Measurements from ENCODE around the gene SLC6A11. TPM values are rescaled to one million over a fixed set of nuclear protein-coding genes. Genes with fewer than 3 reads are reported as not detected.

SLC6A11 gene
- total and polyA plus RNA-seq, 10 donors: 0.03 to 2.7 (median 0.41) TPM; not detected in 2

GRCh38 chr3:10961921-10962320, 145.9 kb downstream of the SLC6A11 start:
- Histone ChIP-seq H3K4me3 (no peak overlapping the region), H3K4me1 (peaks cover 0 to 8% (median 0%) of the 10 kb centered on the region in 6 donors), H3K36me3 (no peaks in the 10 kb centered on the region), H3K27me3 (replicated peaks in 1 of 7) (peaks cover 0 to 43% (median 0%) of the 10 kb centered on the region in 7 donors), H3K9me3 (no peaks in the 10 kb centered on the region), H3K27ac (no peak overlapping the region)
- no peak for DNase-seq
- TF ChIP-seq POLR2A (IDR thresholded peaks at IDR 0.05): no peak
- TF ChIP-seq CTCF (IDR thresholded peaks at IDR 0.05 in 8 of 11, conservative IDR thresholded peaks at IDR 0.05 in 3 of 11): no peak
- no peak for TF ChIP-seq POLR2AphosphoS5 (IDR thresholded peaks at IDR 0.05)
- 73 to 100% (median 91%) methylated on average over 2 of the region's 2 CpGs for WGBS, 5 donors
- intact Hi-C loops (cut with DNase I; ENCODE audit: low total_unique reads): no loop called here

GRCh38 chr3:10962481-10963036, 146.5 kb downstream of the SLC6A11 start:
- DNase-seq: no peak
- H3K27ac ChIP-seq: no peak overlapping the region
- no peak overlapping the region for H3K4me3 ChIP-seq
- WGBS, 5 donors: 63 to 74% (median 66%) methylated on average over 5 of the region's 5 CpGs
- H3K4me1 ChIP-seq: peaks cover 0 to 8% (median 0%) of the 10 kb centered on the region in 6 donors
- TF ChIP-seq CTCF (IDR thresholded peaks at IDR 0.05 in 8 of 11, conservative IDR thresholded peaks at IDR 0.05 in 3 of 11) (no peak), POLR2A (IDR thresholded peaks at IDR 0.05) (no peak), POLR2AphosphoS5 (IDR thresholded peaks at IDR 0.05) (no peak)
- no peaks in the 10 kb centered on the region for H3K9me3 ChIP-seq
- peaks cover 0 to 49% (median 0%) of the 10 kb centered on the region in 7 donors for H3K27me3 ChIP-seq (replicated peaks in 1 of 7)
- no peaks in the 10 kb centered on the region for H3K36me3 ChIP-seq
- intact Hi-C loops (cut with DNase I; ENCODE audit: low total_unique reads): no loop called here

GRCh38 chr3:10964537-10965167, 148.6 kb downstream of the SLC6A11 start:
- TF ChIP-seq POLR2A (IDR thresholded peaks at IDR 0.05) (no peak), POLR2AphosphoS5 (IDR thresholded peaks at IDR 0.05) (no peak), CTCF (IDR thresholded peaks at IDR 0.05 in 8 of 11, conservative IDR thresholded peaks at IDR 0.05 in 3 of 11) (no peak)
- Histone ChIP-seq H3K9me3 (no peaks in the 10 kb centered on the region), H3K27ac (no peak overlapping the region), H3K4me1 (no peaks in the 10 kb centered on the region), H3K4me3 (no peak overlapping the region), H3K36me3 (no peaks in the 10 kb centered on the region), H3K27me3 (replicated peaks in 1 of 7) (peaks cover 0 to 61% (median 0%) of the 10 kb centered on the region in 7 donors)
- 55 to 64% (median 61%) methylated on average over 6 of the region's 6 CpGs for WGBS, 5 donors
- intact Hi-C loops (cut with DNase I; ENCODE audit: low total_unique reads): no loop called here
- no peak for DNase-seq

- Histone ChIP-seq H3K27ac (no peak overlapping the region), H3K4me3 (no peak overlapping the region), H3K27me3 (replicated peaks in 1 of 7) (peaks cover 0 to 77% (median 0%) of the 10 kb centered on the region in 7 donors), H3K9me3 (no peaks in the 10 kb centered on the region), H3K36me3 (no peaks in the 10 kb centered on the region), H3K4me1 (no peaks in the 10 kb centered on the region)
- TF ChIP-seq CTCF (IDR thresholded peaks at IDR 0.05 in 8 of 11, conservative IDR thresholded peaks at IDR 0.05 in 3 of 11) (no peak), POLR2AphosphoS5 (IDR thresholded peaks at IDR 0.05) (no peak), POLR2A (IDR thresholded peaks at IDR 0.05) (no peak)
- intact Hi-C loops (cut with DNase I; ENCODE audit: low total_unique reads): no loop called here
- WGBS, 5 donors: 32 to 47% (median 42%) methylated on average over 3 to 4 of the region's 4 CpGs
- DNase-seq: peak; percentile 71
These were observed 152.4 kb downstream of the SLC6A11 start for GRCh38 chr3:10968401-10968800.
